HCT116 (cell line): Measurements from ENCODE around the gene ATXN1. TPM values are rescaled to one million over a fixed set of nuclear protein-coding genes. Genes with fewer than 3 reads are reported as not detected.

Experiments
- ATAC-seq: fragments of 200-7000 bp; cut with Tn5 transposase; 2 replicates; pipeline ENCODE4 v1.9.1; 2020; ENCODE audit warnings: mild to moderate bottlenecking, moderate library complexity
- BruUV-seq: library from RNA; stranded (reverse); fragments of 400-500 nt; replicated peaks from 2 replicates; lab custom pipeline; 2021; lab: Mats Ljungman, UMichigan
- CTCF ChIA-PET: fragments of 300-600 bp; sonication (Branson Sonifier 250); formaldehyde crosslinking; loops from one replicate; lab custom pipeline; 2021; ENCODE audit warnings: antibody characterized with exemption; lab: Charles Lee
- POLR2A ChIA-PET: fragments of 300-600, 350-600 bp; sonication (Branson Sonifier 250); formaldehyde crosslinking; loops from one replicate; lab custom pipeline; 2021; ENCODE audit warnings: antibody characterized with exemption; lab: Charles Lee
- RAD21 ChIA-PET, 2 experiments: fragments of 300-600 bp; sonication (Branson Sonifier 250); formaldehyde crosslinking; loops; one replicate each; lab custom pipeline; 2023; ENCODE audit warnings: low total read pairs in 2 of 2; ENCODE audit not compliant: uncharacterized antibody in 2 of 2, unreplicated experiment in 2 of 2, low non-redundant PET in 1 of 2; lab: Charles Lee
- DNase-seq: peaks from one replicate; pipeline ENCODE4 v3.0.0-alpha.2; 2010; ENCODE audit warnings: low read depth, low spot score
- H2AFZ ChIP-seq: fragments of 200-600 bp; shearing (Covaris generic), sonication (generic); 2 replicates; pipeline ENCODE4 v1.6.1; 2017; ENCODE audit warnings: low read depth, mixed run types, mixed read lengths, antibody characterized with exemption, low read length; ENCODE audit not compliant: poor library complexity, severe bottlenecking
- H3K27ac ChIP-seq: 2 replicates; pipeline ENCODE4 v1.5.1; 2012; ENCODE audit warnings: low read depth, low read length
- H3K27me3 ChIP-seq: fragments of 200-600 bp; sonication (generic); 2 replicates; pipeline ENCODE4 v1.6.1; 2016; ENCODE audit warnings: mixed run types, low read length, mixed read lengths; ENCODE audit not compliant: insufficient read depth
- H3K36me3 ChIP-seq, 2 experiments: fragments of 200-500 bp in 1 of 2; fragments of 200-600 bp in 1 of 2; sonication (Bioruptor generic) in 1 of 2; sonication (generic) in 1 of 2; 2 replicates each; pipeline versions ENCODE4 v1.5.1 to v1.6.1; 2014 to 2016; ENCODE audit warnings: low read length in 2 of 2, inconsistent platforms in 1 of 2, mixed read lengths in 1 of 2, mixed run types in 1 of 2; ENCODE audit not compliant: insufficient read depth in 2 of 2, control insufficient read depth in 1 of 2
- H3K4me1 ChIP-seq, 2 experiments: fragments of 200-600 bp in 1 of 2; sonication (generic) in 1 of 2; 2 replicates each; pipeline versions ENCODE4 v1.5.1 to v1.6.1; 2012 to 2017; ENCODE audit warnings: low read length in 2 of 2, inconsistent platforms in 1 of 2, mild to moderate bottlenecking in 1 of 2, mixed read lengths in 1 of 2, mixed run types in 1 of 2, moderate library complexity in 1 of 2; ENCODE audit not compliant: insufficient read depth in 2 of 2, control insufficient read depth in 1 of 2
- H3K4me2 ChIP-seq: fragments of 200-600 bp; sonication (generic); 2 replicates; pipeline ENCODE4 v1.6.1; 2017; ENCODE audit warnings: mixed run types, low read length, mixed read lengths
- H3K4me3 ChIP-seq, 2 experiments: fragments of 200-600 bp in 1 of 2; sonication (generic) in 1 of 2; replicated peaks in 1 of 2; 2 replicates each; pipeline ENCODE4 v1.5.1; 2011 to 2016; ENCODE audit warnings: low read length in 2 of 2, control low read depth in 1 of 2, low read depth in 1 of 2, mild to moderate bottlenecking in 1 of 2, mixed read lengths in 1 of 2, mixed run types in 1 of 2
- H3K79me2 ChIP-seq: fragments of 200-600 bp; sonication (generic); 2 replicates; pipeline ENCODE4 v1.6.1; 2017; ENCODE audit warnings: mild to moderate bottlenecking, mixed run types, low read length, moderate library complexity, mixed read lengths; ENCODE audit not compliant: insufficient read depth
- H3K9ac ChIP-seq: fragments of 200-600 bp; sonication (generic); 2 replicates; pipeline ENCODE4 v1.6.1; 2016; ENCODE audit warnings: low read length, mixed read lengths
- H3K9me2 ChIP-seq: fragments of 200-600 bp; sonication (generic), shearing (Covaris generic); 2 replicates; pipeline ENCODE4 v1.6.1; 2017; ENCODE audit warnings: mixed run types, mild to moderate bottlenecking, moderate library complexity; ENCODE audit not compliant: insufficient read depth
- H3K9me3 ChIP-seq, 2 experiments: fragments of 200-500 bp in 1 of 2; fragments of 200-600 bp in 1 of 2; sonication (Bioruptor generic) in 1 of 2; sonication (generic) in 1 of 2; 2 replicates each; pipeline ENCODE4 v1.6.1; 2014 to 2017; ENCODE audit warnings: low read length in 2 of 2, mixed read lengths in 2 of 2, inconsistent platforms in 1 of 2, low read depth in 1 of 2, mild to moderate bottlenecking in 1 of 2, mixed run types in 1 of 2, moderate library complexity in 1 of 2; ENCODE audit not compliant: control insufficient read depth in 1 of 2, insufficient read depth in 1 of 2
- H4K20me1 ChIP-seq: fragments of 200-600 bp; sonication (generic), shearing (Covaris generic); 2 replicates; pipeline ENCODE4 v1.6.1; 2017; ENCODE audit warnings: mixed run types, mild to moderate bottlenecking, moderate library complexity; ENCODE audit not compliant: insufficient read depth
- CBX3 ChIP-seq: IDR thresholded peaks from 2 replicates; pipeline ENCODE4 v1.6.1; 2012; ENCODE audit warnings: low read depth
- CEBPB ChIP-seq: IDR thresholded peaks from 2 replicates; pipeline ENCODE4 v1.6.1; 2012; ENCODE audit warnings: low read depth
- ELF1 ChIP-seq: IDR thresholded peaks from 2 replicates; pipeline ENCODE4 v1.6.1; 2012; ENCODE audit warnings: low read depth, borderline replicate concordance
- EZH2 ChIP-seq: fragments of 200-600 bp; sonication (generic); IDR thresholded peaks from 2 replicates; pipeline ENCODE4 v1.6.1; 2017; ENCODE audit warnings: antibody characterized with exemption, mixed run types
- EZH2phosphoT487 ChIP-seq: fragments of 200-600 bp; IDR thresholded peaks from 2 replicates; pipeline ENCODE4 v1.6.1; 2018; ENCODE audit warnings: antibody characterized with exemption, borderline replicate concordance
- FOSL1 ChIP-seq: IDR thresholded peaks from 2 replicates; pipeline ENCODE4 v1.6.1; 2012; ENCODE audit warnings: low read depth
- JUND ChIP-seq: IDR thresholded peaks from 2 replicates; pipeline ENCODE4 v1.6.1; 2012
- POLR2A ChIP-seq: IDR thresholded peaks from 2 replicates; pipeline ENCODE4 v1.7.0; 2011; ENCODE audit warnings: borderline replicate concordance; ENCODE audit not compliant: insufficient read depth, insufficient read length; ENCODE audit errors: extremely low read depth
- POLR2AphosphoS5 ChIP-seq: IDR thresholded peaks from 2 replicates; pipeline ENCODE4 v1.6.1; 2011; ENCODE audit warnings: mild to moderate bottlenecking, low read depth, low read length, moderate library complexity
- SP1 ChIP-seq: IDR thresholded peaks from 2 replicates; pipeline ENCODE4 v1.6.1; 2012; ENCODE audit warnings: low read depth
- TCF7L2 ChIP-seq: IDR thresholded peaks from 2 replicates; pipeline ENCODE4 v1.7.0; 2011; ENCODE audit warnings: borderline replicate concordance, inconsistent platforms; ENCODE audit not compliant: insufficient read depth, insufficient read length; ENCODE audit errors: extremely low read depth
- YY1 ChIP-seq: IDR thresholded peaks from 2 replicates; pipeline ENCODE4 v1.6.1; 2011; ENCODE audit warnings: low read length, low read depth, moderate library complexity, mild to moderate bottlenecking; ENCODE audit not compliant: insufficient replicate concordance; ENCODE audit errors: extremely low read depth
- ZNF274 ChIP-seq: fragments of 200-500 bp; sonication (Bioruptor generic); IDR thresholded peaks from 2 replicates; pipeline ENCODE4 v1.6.1; 2014; ENCODE audit warnings: mild to moderate bottlenecking, low read depth, low read length, inconsistent platforms
- intact Hi-C: fragments of 100-400 bp; cut with micrococcal nuclease; formaldehyde crosslinking; loops from 2 replicates; pipeline ENCODE4 v1.10.0; 2022
- total RNA-seq: library from RNA; stranded (reverse); gene quantifications from one replicate; pipeline ENCODE4 v1.2.1, GENCODE V29; 2021; ENCODE audit not compliant: unreplicated experiment
- TF ChIP-seq, protein P1 (sequence below), 3 experiments: fragments of 200-600 bp in 1 of 3; sonication (generic) in 1 of 3; IDR thresholded peaks in 2 of 3; conservative IDR thresholded peaks in 1 of 3; 2 replicates each; pipeline ENCODE4 v1.5.1; 2012 to 2017; ENCODE audit warnings: low read depth in 2 of 3, low read length in 2 of 3, antibody characterized with exemption in 1 of 3, borderline replicate concordance in 1 of 3, control low read depth in 1 of 3, mild to moderate bottlenecking in 1 of 3, mixed read lengths in 1 of 3, mixed run types in 1 of 3, moderate library complexity in 1 of 3; ENCODE audit not compliant: insufficient read depth in 1 of 3
- TF ChIP-seq, protein P2 (sequence below): IDR thresholded peaks from 2 replicates; pipeline ENCODE4 v1.6.1; 2012
- TF ChIP-seq, protein P3 (sequence below): IDR thresholded peaks from 2 replicates; pipeline ENCODE4 v1.6.1; 2011; ENCODE audit warnings: mild to moderate bottlenecking, low read length, moderate library complexity; ENCODE audit not compliant: insufficient replicate concordance; ENCODE audit errors: extremely low read depth

ATXN1 gene
- total RNA-seq, 1 experiment from 2014 or later, result 21.0 TPM

DNA sequence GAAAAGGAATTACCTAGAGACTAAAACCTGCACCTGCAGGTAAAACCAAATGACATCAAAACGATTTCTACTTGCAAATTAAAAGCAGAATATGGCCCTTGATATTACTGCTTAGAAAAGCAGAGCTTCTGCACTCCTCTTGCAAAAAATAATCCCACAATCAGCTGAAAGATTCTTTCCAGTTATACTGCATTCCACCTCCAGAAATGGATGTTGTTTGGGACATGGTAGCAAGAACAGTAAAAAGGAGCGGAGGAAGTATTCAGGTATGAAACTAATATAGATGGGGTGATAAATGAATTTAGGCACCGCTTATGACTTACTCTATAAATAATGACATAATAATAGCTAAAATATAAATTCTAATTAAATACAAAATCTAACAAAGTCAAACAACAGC lies 14.9 kb downstream of the ATXN1 start:
- POLR2A ChIA-PET, result no interaction called here
- H3K9me3 ChIP-seq, result no peaks in the 10 kb centered on the region
- H3K9me2 ChIP-seq, result no peaks in the 10 kb centered on the region
- H2AFZ ChIP-seq, result no peak overlapping the region
- no peaks in the 10 kb centered on the region for H3K27me3 ChIP-seq
- RAD21 ChIA-PET, result no interaction called here
- H3K79me2 ChIP-seq, result no peaks in the 10 kb centered on the region; the same call in 1 of the 2 replicates
- TF ChIP-seq JUND, result no peak
- TF ChIP-seq POLR2AphosphoS5, result no peak
- no peak for TF ChIP-seq EZH2
- no peak for TF ChIP-seq YY1
- TF ChIP-seq FOSL1, result no peak
- TF ChIP-seq SP1, result no peak
- TF ChIP-seq CEBPB, result no peak
- TF ChIP-seq, all 23 proteins: peak for 0
- ATAC-seq (no peak), DNase-seq (no peak)
- Histone ChIP-seq H3K4me2 (no peak overlapping the region), H4K20me1 (no peaks in the 10 kb centered on the region), H3K4me1 (peaks cover 3 to 9% of the 10 kb centered on the region in 2 experiments), H3K9ac (no peak overlapping the region), H3K36me3 (no peaks in the 10 kb centered on the region), H3K4me3 (no peak overlapping the region), H3K27ac (no peak overlapping the region)
- CTCF ChIA-PET, result no interaction called here
- no TSS peak for BruUV-seq
- intact Hi-C loops, result no loop called here

DNA sequence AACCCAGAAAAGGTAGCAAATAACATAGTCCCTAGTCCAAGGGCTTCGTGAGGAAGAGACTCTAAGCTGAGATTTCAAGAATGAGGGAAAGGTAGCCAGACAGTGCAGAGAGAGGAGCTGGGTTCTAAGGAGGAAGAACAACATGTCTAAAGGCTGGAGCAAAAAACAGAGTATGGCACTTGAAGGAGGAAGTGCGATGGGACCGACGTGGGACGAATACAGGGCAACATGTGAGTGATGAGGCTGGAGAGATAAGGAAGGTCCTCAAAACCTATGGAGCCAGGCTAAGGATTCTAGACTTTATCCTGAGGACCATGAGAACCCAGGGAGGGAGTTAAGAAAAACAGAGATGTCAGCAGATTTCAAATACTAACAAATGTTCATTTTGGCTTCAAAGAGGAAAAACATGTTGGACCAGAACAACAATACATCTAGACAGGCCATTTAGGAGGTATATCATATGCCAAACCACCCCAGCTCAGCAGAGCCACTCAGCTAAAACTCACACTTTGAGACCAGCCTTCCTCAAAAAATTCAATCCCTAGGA lies 17.5 kb downstream of the ATXN1 start:
- Histone ChIP-seq H4K20me1 (no peaks in the 10 kb centered on the region), H3K27me3 (no peaks in the 10 kb centered on the region), H3K9ac (no peak overlapping the region), H3K79me2 (no peaks in the 10 kb centered on the region; the same call in 1 of the 2 replicates), H3K27ac (no peak overlapping the region), H3K9me2 (no peaks in the 10 kb centered on the region), H3K4me2 (no peak overlapping the region), H3K36me3 (no peaks in the 10 kb centered on the region), H3K9me3 (no peaks in the 10 kb centered on the region), H3K4me1 (peaks cover 0 to 11% of the 10 kb centered on the region in 2 experiments; a peak in 2 of 4 replicates), H3K4me3 (no peak overlapping the region), H2AFZ (no peak overlapping the region)
- TF ChIP-seq TCF7L2, result no peak
- TF ChIP-seq ZNF274, result no peak
- no peak for TF ChIP-seq FOSL1
- no peak for TF ChIP-seq EZH2phosphoT487
- no peak for TF ChIP-seq POLR2A
- no peak for TF ChIP-seq CEBPB
- TF ChIP-seq ELF1, result no peak
- TF ChIP-seq, protein P1, sequence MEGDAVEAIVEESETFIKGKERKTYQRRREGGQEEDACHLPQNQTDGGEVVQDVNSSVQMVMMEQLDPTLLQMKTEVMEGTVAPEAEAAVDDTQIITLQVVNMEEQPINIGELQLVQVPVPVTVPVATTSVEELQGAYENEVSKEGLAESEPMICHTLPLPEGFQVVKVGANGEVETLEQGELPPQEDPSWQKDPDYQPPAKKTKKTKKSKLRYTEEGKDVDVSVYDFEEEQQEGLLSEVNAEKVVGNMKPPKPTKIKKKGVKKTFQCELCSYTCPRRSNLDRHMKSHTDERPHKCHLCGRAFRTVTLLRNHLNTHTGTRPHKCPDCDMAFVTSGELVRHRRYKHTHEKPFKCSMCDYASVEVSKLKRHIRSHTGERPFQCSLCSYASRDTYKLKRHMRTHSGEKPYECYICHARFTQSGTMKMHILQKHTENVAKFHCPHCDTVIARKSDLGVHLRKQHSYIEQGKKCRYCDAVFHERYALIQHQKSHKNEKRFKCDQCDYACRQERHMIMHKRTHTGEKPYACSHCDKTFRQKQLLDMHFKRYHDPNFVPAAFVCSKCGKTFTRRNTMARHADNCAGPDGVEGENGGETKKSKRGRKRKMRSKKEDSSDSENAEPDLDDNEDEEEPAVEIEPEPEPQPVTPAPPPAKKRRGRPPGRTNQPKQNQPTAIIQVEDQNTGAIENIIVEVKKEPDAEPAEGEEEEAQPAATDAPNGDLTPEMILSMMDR (IDR thresholded peaks at IDR 0.05 in 2 of 3, conservative IDR thresholded peaks at IDR 0.05 in 1 of 3; ENCODE audit: borderline replicate concordance in 1 of 3, insufficient read depth in 1 of 3, low read depth in 2 of 3, low read length in 2 of 3), result no peak
- TF ChIP-seq, protein P2, sequence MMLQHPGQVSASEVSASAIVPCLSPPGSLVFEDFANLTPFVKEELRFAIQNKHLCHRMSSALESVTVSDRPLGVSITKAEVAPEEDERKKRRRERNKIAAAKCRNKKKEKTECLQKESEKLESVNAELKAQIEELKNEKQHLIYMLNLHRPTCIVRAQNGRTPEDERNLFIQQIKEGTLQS, result no peak
- TF ChIP-seq, protein P3, sequence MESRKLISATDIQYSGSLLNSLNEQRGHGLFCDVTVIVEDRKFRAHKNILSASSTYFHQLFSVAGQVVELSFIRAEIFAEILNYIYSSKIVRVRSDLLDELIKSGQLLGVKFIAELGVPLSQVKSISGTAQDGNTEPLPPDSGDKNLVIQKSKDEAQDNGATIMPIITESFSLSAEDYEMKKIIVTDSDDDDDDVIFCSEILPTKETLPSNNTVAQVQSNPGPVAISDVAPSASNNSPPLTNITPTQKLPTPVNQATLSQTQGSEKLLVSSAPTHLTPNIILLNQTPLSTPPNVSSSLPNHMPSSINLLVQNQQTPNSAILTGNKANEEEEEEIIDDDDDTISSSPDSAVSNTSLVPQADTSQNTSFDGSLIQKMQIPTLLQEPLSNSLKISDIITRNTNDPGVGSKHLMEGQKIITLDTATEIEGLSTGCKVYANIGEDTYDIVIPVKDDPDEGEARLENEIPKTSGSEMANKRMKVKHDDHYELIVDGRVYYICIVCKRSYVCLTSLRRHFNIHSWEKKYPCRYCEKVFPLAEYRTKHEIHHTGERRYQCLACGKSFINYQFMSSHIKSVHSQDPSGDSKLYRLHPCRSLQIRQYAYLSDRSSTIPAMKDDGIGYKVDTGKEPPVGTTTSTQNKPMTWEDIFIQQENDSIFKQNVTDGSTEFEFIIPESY, result no peak
- no peak for TF ChIP-seq SP1
- no peak for TF ChIP-seq CBX3
- ATAC-seq, result no peak
- no peak for DNase-seq
- intact Hi-C loops, result no loop called here
- RAD21 ChIA-PET, result no interaction called here
- no TSS peak for BruUV-seq
- CTCF ChIA-PET, result no interaction called here
- POLR2A ChIA-PET, result no interaction called here
